SK-N-SH (cell line): ENCODE results near the gene AP2S1. TPM values are rescaled to one million over a fixed set of nuclear protein-coding genes. Genes with fewer than 3 reads are reported as not detected.
A peak's percentile ranks its signal among the peaks of the same experiment; 100 is the strongest.

ENCODE experiments used
- CTCF ChIA-PET: fragments of 300-600, 350-600 bp; formaldehyde crosslinking; extraction: SDS; loops from one replicate; lab custom pipeline; 2021; lab: Yijun Ruan, JAX
- POLR2A ChIA-PET: fragments of 350-600 bp; sonication (Branson Sonifier 250); formaldehyde crosslinking; extraction: SDS; loops from one replicate; lab custom pipeline; 2020; ENCODE audit warnings: antibody characterized with exemption, inconsistent platforms; lab: Yijun Ruan, JAX
- DNase-seq: peaks from one replicate; pipeline ENCODE4 v3.0.0; 2012
- H2AFZ ChIP-seq: fragments of 200-600 bp; sonication (generic); 2 replicates; pipeline ENCODE4 v1.8.1; 2016; ENCODE audit warnings: antibody characterized with exemption, mild to moderate bottlenecking, low read depth
- H3F3A ChIP-seq: fragments of 200-600 bp; sonication (generic); replicated peaks from 2 replicates; pipeline ENCODE3; 2016; ENCODE audit warnings: antibody characterized with exemption, mild to moderate bottlenecking; ENCODE audit not compliant: insufficient read depth
- H3K27ac ChIP-seq, 2 experiments: fragments of 200-500 bp in 1 of 2; fragments of 200-600 bp in 1 of 2; sonication (Bioruptor generic) in 1 of 2; sonication (generic), shearing (Covaris generic) in 1 of 2; 2 replicates each; pipeline versions ENCODE4 v1.5.1 to v1.6.1; 2014 to 2016; ENCODE audit warnings: low read depth in 2 of 2, inconsistent platforms in 1 of 2, low read length in 1 of 2, mild to moderate bottlenecking in 1 of 2, mixed read lengths in 1 of 2
- H3K27me3 ChIP-seq: fragments of 200-600 bp; sonication (generic), shearing (Covaris generic); 2 replicates; pipeline ENCODE4 v1.6.1; 2016; ENCODE audit warnings: mixed run types; ENCODE audit not compliant: insufficient read depth
- H3K36me3 ChIP-seq, 2 experiments: fragments of 200-500 bp in 1 of 2; fragments of 200-600 bp in 1 of 2; sonication (Bioruptor generic) in 1 of 2; sonication (generic) in 1 of 2; replicated peaks in 1 of 2; 2 replicates each; pipeline versions ENCODE3 to v1.5.1; 2014 to 2016; ENCODE audit warnings: low read length in 1 of 2, mild to moderate bottlenecking in 1 of 2; ENCODE audit not compliant: insufficient read depth in 2 of 2, control insufficient read depth in 1 of 2
- H3K4me1 ChIP-seq, 2 experiments: fragments of 200-500 bp in 1 of 2; fragments of 200-600 bp in 1 of 2; sonication (Bioruptor generic) in 1 of 2; sonication (generic), shearing (Covaris generic) in 1 of 2; 2 replicates each; pipeline versions ENCODE4 v1.5.1 to v1.6.1; 2014 to 2016; ENCODE audit warnings: low read depth in 1 of 2, low read length in 1 of 2, mixed run types in 1 of 2; ENCODE audit not compliant: insufficient read depth in 2 of 2, control insufficient read depth in 1 of 2
- H3K4me2 ChIP-seq: fragments of 200-600 bp; sonication (generic), shearing (Covaris generic); 2 replicates; pipeline ENCODE4 v1.6.1; 2017; ENCODE audit warnings: mixed run types
- H3K4me3 ChIP-seq, 2 experiments: fragments of 200-500 bp in 1 of 2; fragments of 200-600 bp in 1 of 2; sonication (Bioruptor generic) in 1 of 2; sonication (generic), shearing (Covaris generic) in 1 of 2; 2 replicates each; pipeline versions ENCODE4 v1.5.1 to v1.8.1; 2014 to 2016; ENCODE audit warnings: low read depth in 2 of 2, inconsistent platforms in 1 of 2, low read length in 1 of 2, mild to moderate bottlenecking in 1 of 2, mixed read lengths in 1 of 2, moderate library complexity in 1 of 2
- H3K79me2 ChIP-seq: fragments of 200-600 bp; sonication (generic); 2 replicates; pipeline ENCODE4 v1.8.1; 2017; ENCODE audit warnings: mild to moderate bottlenecking; ENCODE audit not compliant: insufficient read depth
- H3K9ac ChIP-seq: fragments of 200-600 bp; sonication (generic); 2 replicates; pipeline ENCODE4 v1.6.1; 2017; ENCODE audit warnings: mixed run types
- H3K9me2 ChIP-seq: fragments of 200-600 bp; sonication (generic); 2 replicates; pipeline ENCODE4 v1.6.1; 2017; ENCODE audit warnings: mixed run types
- H3K9me3 ChIP-seq: fragments of 200-600 bp; sonication (generic); 2 replicates; pipeline ENCODE4 v1.6.1; 2017; ENCODE audit warnings: mixed run types, mild to moderate bottlenecking, moderate library complexity
- H4K20me1 ChIP-seq: fragments of 200-600 bp; sonication (generic); 2 replicates; pipeline ENCODE4 v1.6.1; 2017; ENCODE audit warnings: mild to moderate bottlenecking, mixed run types; ENCODE audit not compliant: insufficient read depth
- EZH2phosphoT487 ChIP-seq: fragments of 200-600 bp; sonication (generic); IDR thresholded peaks from 2 replicates; pipeline ENCODE4 v1.6.1; 2017; ENCODE audit warnings: low read depth, mixed run types, mild to moderate bottlenecking, antibody characterized with exemption, moderate library complexity, borderline replicate concordance
- FOSL2 ChIP-seq: IDR thresholded peaks from 2 replicates; pipeline ENCODE4 v1.4.0; 2012; ENCODE audit warnings: low read depth, mild to moderate bottlenecking, moderate library complexity, borderline replicate concordance
- FOXM1 ChIP-seq: IDR thresholded peaks from 2 replicates; pipeline ENCODE4 v1.4.0; 2012; ENCODE audit warnings: low read depth, mild to moderate bottlenecking
- MEF2A ChIP-seq: IDR thresholded peaks from 2 replicates; pipeline ENCODE4 v1.4.0; 2012; ENCODE audit warnings: low read depth, borderline replicate concordance
- MXI1 ChIP-seq: IDR thresholded peaks from 2 replicates; pipeline ENCODE4 v1.6.1; 2012; ENCODE audit warnings: mild to moderate bottlenecking, low read depth, low read length, improper control_type of control experiment
- RFX5 ChIP-seq: IDR thresholded peaks from 2 replicates; pipeline ENCODE4 v1.6.1; 2012; ENCODE audit warnings: mild to moderate bottlenecking, improper control_type of control experiment, low read length
- SIN3A ChIP-seq: IDR thresholded peaks from 2 replicates; pipeline ENCODE4 v1.6.1; 2012; ENCODE audit warnings: low read depth, mild to moderate bottlenecking, low read length, moderate library complexity, borderline replicate concordance
- SMC3 ChIP-seq: IDR thresholded peaks from 2 replicates; pipeline ENCODE4 v1.6.1; 2012; ENCODE audit warnings: low read depth, low read length, improper control_type of control experiment
- YY1 ChIP-seq: IDR thresholded peaks from 2 replicates; pipeline ENCODE4 v1.4.0; 2012; ENCODE audit warnings: low read depth, mild to moderate bottlenecking
- WGBS: methylation state at CpG from one replicate; pipeline ENCODE4 v1.1.6; 2017; ENCODE audit warnings: low lambda C conversion rate; 5-methylcytosine and 5-hydroxymethylcytosine counted together
- polyA plus RNA-seq, 3 experiments: library from polyadenylated mRNA; depleted of rRNA; stranded (reverse); fragments of >200 nt; gene quantifications; 2 replicates each; pipeline ENCODE4 v1.2.3, GENCODE V29; 2012
- TF ChIP-seq, protein P1 (sequence below): fragments of 150-350 bp; IDR thresholded peaks from 2 replicates; pipeline ENCODE4 v1.6.1; 2016; ENCODE audit warnings: mild to moderate bottlenecking, low read depth, low read length
- TF ChIP-seq, protein P2 (sequence below): IDR thresholded peaks from 2 replicates; pipeline ENCODE4 v1.4.0; 2012; ENCODE audit warnings: low read depth, borderline replicate concordance

The AP2S1 gene
- polyA plus RNA-seq, 1 of the 3 experiments (the other 2 are of a cell fraction) = 565 TPM

DNA sequence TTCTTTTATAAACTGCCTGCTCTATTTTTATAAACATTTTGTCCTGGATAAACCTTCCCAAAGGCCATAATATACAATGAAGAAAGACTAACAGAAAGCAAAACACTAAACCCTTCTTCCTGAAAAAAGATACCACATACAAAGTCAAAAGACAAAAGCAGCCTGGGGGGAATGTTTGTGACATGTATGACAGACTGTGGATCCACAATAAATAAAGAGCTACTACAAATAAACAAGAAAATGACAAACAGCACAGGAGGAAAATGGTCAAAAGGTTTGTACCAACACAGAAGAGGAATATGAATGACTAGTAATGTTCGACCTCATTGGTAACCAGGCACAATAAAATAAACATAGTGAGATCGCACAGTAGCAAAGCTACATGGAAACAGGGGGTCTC is 19.8 kb downstream of the AP2S1 start:
- 91% methylated on average over 2 of the region's 2 CpGs for WGBS
- Histone ChIP-seq H3K4me1 (peaks cover 3% of the 10 kb centered on the region in 2 experiments; a peak in 1 of 4 replicates), H4K20me1 (no peaks in the 10 kb centered on the region), H3K79me2 (no peaks in the 10 kb centered on the region), H3K9ac (no peak overlapping the region), H3K9me2 (no peaks in the 10 kb centered on the region), H3K4me3 (no peak overlapping the region), H3F3A (peaks cover 38% of the 10 kb centered on the region), H3K36me3 (no peaks in the 10 kb centered on the region), H2AFZ (no peak overlapping the region), H3K27ac (peak overlapping the region in 1 of 2 experiments; percentile 94; a peak in 1 of 4 replicates), H3K27me3 (no peaks in the 10 kb centered on the region), H3K4me2 (no peak overlapping the region), H3K9me3 (no peaks in the 10 kb centered on the region)
- no peak for DNase-seq
- ChIA-PET POLR2A (interaction anchor here (0.7 kb wide), 1 partner anchor 192 kb away, joined by 3 read pairs; no protein-coding TSS in a partner anchor), CTCF (interaction anchor here (0.8 to 2.0 kb wide), 5 partner anchors 9 to 182 kb away, joined by 3 to 11 read pairs (median 4); partner anchors contain the start of gene AP2S1)
- no peak for TF ChIP-seq SMC3
- TF ChIP-seq, protein P1, sequence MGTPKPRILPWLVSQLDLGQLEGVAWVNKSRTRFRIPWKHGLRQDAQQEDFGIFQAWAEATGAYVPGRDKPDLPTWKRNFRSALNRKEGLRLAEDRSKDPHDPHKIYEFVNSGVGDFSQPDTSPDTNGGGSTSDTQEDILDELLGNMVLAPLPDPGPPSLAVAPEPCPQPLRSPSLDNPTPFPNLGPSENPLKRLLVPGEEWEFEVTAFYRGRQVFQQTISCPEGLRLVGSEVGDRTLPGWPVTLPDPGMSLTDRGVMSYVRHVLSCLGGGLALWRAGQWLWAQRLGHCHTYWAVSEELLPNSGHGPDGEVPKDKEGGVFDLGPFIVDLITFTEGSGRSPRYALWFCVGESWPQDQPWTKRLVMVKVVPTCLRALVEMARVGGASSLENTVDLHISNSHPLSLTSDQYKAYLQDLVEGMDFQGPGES = no peak

DNA sequence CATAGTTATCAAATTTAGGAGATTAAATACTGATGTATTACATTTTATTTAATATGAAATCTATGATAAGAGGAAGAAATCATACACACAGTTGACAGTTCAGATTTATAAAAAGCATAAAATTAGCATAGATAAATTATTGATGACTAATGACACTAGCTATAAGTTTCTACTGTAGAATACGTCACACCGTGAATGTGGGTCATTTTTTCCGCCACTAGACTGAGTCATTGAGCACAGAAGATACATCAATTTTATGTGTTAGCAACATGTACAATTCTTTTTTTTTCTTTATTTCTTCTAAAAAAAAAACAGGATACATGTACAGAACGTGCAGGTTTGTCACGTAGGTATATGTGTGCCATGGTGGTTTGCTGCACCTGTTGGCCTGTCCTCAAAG is 22.2 kb downstream of the AP2S1 start:
- 68% methylated on average over 5 of the region's 5 CpGs for WGBS
- H3K4me3 ChIP-seq = no peak overlapping the region
- no peak overlapping the region for H3K9ac ChIP-seq
- no peaks in the 10 kb centered on the region for H3K27me3 ChIP-seq
- DNase-seq = no peak
- H3K36me3 ChIP-seq = no peaks in the 10 kb centered on the region
- peaks cover 3% of the 10 kb centered on the region in 2 experiments; a peak in 1 of 4 replicates for H3K4me1 ChIP-seq
- H4K20me1 ChIP-seq = no peaks in the 10 kb centered on the region
- no peak overlapping the region for H3K4me2 ChIP-seq
- no peaks in the 10 kb centered on the region for H3K9me3 ChIP-seq
- CTCF ChIA-PET = interaction anchor here (1.5 to 1.7 kb wide), 2 partner anchors 37 to 44 kb away, joined by 3 to 4 read pairs; no protein-coding TSS in a partner anchor
- peak overlapping the region; percentile 11 to 94; a peak in 3 of 4 replicates for H3K27ac ChIP-seq
- no peak for TF ChIP-seq EZH2phosphoT487
- no peak for TF ChIP-seq SIN3A
- no peak for TF ChIP-seq FOSL2
- TF ChIP-seq FOXM1 = no peak
- no peak for TF ChIP-seq RFX5
- TF ChIP-seq MEF2A = no peak
- TF ChIP-seq, protein P2, sequence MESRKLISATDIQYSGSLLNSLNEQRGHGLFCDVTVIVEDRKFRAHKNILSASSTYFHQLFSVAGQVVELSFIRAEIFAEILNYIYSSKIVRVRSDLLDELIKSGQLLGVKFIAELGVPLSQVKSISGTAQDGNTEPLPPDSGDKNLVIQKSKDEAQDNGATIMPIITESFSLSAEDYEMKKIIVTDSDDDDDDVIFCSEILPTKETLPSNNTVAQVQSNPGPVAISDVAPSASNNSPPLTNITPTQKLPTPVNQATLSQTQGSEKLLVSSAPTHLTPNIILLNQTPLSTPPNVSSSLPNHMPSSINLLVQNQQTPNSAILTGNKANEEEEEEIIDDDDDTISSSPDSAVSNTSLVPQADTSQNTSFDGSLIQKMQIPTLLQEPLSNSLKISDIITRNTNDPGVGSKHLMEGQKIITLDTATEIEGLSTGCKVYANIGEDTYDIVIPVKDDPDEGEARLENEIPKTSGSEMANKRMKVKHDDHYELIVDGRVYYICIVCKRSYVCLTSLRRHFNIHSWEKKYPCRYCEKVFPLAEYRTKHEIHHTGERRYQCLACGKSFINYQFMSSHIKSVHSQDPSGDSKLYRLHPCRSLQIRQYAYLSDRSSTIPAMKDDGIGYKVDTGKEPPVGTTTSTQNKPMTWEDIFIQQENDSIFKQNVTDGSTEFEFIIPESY = no peak
- TF ChIP-seq YY1 = no peak
- TF ChIP-seq MXI1 = no peak
- TF ChIP-seq, all 33 proteins: peak for 0
- POLR2A ChIA-PET = no interaction called here
- Histone ChIP-seq H2AFZ (no peak overlapping the region), H3F3A (peaks cover 33% of the 10 kb centered on the region), H3K79me2 (no peaks in the 10 kb centered on the region), H3K9me2 (no peaks in the 10 kb centered on the region)
